GM20000 (cell line): ENCODE data around the gene EXOC3L1.

Experiments used
- DNase-seq: peaks from one replicate; pipeline ENCODE4 v3.0.0; 2012; ENCODE audit warnings: low spot score
- TF ChIP-seq, protein P1 (sequence below): IDR thresholded peaks from 2 replicates; pipeline ENCODE4 v1.5.1; 2012; ENCODE audit warnings: mild to moderate bottlenecking, control low read depth; ENCODE audit errors: extremely low read depth, missing control alignments

The EXOC3L1 gene

DNA sequence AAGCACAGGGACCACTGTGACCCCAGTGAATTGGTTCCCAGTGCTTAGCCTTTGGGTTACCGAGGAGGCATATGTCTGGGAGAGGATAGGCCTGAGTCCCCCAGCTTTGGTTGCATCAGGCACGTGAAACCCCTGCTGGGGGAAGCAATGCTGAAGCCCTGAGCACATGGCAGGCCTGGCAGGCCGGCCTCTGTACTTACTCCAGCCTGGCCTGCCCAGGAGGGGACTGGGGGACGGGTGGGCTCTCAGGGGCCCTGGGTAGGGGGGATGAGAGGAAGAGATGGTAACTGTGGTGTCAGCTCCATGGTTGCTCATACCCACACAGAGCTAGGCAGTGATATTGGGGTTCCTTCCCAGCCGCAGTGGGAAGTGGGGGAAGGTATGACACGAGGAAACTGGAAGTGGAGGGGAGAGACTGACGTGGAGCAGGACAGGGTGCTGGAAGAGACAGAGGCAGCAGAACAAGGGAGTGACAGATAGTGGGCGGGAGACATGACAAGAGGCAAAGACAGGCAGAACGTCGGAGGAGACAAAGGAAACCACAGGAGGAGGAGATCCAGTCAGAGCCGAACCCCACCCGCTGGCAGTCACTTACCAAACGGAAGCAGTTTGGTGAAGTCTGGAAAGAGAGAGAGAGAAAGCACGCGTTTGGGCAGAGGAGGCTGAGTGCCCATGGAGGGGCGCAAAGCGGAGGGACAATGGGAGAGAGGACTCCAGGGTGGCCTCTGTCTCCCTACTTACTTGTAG lies 46.1 kb upstream of the EXOC3L1 start:
- TF ChIP-seq, protein P1, sequence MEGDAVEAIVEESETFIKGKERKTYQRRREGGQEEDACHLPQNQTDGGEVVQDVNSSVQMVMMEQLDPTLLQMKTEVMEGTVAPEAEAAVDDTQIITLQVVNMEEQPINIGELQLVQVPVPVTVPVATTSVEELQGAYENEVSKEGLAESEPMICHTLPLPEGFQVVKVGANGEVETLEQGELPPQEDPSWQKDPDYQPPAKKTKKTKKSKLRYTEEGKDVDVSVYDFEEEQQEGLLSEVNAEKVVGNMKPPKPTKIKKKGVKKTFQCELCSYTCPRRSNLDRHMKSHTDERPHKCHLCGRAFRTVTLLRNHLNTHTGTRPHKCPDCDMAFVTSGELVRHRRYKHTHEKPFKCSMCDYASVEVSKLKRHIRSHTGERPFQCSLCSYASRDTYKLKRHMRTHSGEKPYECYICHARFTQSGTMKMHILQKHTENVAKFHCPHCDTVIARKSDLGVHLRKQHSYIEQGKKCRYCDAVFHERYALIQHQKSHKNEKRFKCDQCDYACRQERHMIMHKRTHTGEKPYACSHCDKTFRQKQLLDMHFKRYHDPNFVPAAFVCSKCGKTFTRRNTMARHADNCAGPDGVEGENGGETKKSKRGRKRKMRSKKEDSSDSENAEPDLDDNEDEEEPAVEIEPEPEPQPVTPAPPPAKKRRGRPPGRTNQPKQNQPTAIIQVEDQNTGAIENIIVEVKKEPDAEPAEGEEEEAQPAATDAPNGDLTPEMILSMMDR, result no peak
- DNase-seq, result no peak

DNA sequence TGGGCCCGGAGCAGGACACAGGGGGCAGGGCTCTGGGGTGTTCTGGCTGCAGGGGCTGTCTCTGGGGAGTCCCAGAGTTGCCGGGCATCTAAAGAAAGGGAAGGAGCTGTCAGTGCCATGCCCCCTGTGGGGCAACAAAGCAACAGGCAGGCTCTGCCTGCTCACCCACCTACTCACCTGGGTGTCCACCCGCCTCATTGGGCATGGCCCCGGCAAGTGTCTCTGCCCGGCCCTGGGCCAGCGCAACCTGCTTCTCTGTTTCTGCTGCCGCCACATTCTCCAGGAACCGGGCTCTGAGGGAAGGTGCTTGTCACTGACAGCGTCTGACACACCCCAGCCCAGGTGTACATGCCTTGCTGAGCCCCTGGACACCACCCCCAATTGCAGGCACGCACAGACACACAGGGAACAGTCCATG lies 44.3 kb upstream of the EXOC3L1 start:
- TF ChIP-seq, protein P1, result no peak
- DNase-seq, result no peak

DNA sequence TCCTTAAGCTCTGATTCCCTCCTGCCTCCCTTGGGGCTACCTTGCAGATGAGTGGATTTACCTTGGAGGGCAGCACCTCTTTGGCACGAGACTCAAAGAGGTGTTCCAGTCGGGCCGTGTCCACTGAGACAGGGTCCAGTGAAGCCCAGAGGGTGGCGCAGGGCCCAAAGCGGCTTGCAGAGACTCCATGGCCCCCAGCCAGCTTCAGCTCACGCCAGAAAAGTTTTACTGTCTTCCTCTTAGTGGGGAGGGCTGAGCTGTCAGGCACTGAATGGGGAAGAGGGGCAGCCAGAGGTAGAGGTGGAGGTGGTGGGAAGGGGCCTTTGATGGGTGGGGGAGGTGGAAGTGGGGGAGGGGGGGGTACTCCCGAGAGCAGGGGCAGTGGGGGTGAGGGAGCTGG lies 43.7 kb upstream of the EXOC3L1 start:
- DNase-seq, result no peak
- TF ChIP-seq, protein P1, result no peak

DNA sequence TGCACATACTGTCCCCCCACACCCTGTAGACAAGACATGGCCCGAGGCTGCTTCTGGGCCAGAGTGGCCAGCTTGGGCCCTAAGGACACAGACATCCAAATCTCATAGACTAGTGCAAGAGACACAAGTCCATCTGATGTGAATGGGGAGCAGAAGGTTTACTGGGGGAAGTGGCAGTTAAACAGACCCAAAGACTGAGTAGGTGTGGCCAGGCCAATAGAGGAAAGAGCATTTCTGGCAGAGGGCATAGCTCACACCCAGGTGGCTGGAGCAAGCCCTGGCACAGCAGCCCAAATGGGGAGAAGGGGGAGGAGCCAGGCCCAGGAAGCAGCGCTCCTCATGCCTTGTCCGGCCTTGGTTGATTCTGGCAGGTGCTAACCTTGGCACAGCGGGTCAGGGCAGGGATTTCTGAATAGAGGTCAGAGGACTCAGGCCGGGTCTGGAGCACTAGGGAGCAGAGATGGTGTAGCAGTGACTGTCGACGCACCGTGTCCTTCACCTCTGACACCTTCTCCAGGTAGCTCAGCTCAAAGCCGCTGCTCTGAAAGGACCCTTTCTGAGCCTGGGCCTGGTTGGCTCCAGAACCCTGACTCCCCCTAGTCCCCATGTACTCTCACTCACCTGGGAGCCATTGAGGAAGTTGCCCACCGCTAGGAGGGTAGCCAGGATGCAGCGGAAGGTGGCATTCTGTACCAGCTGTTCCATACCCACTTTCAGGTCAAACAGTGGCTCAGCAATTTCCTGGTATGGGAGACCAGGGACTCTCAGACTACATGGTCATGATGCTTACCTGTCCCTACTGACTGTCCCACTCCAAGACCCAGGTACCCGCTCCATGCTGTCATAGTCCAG lies 41.1 kb upstream of the EXOC3L1 start:
- no peak for DNase-seq
- TF ChIP-seq, protein P1, result no peak

DNA sequence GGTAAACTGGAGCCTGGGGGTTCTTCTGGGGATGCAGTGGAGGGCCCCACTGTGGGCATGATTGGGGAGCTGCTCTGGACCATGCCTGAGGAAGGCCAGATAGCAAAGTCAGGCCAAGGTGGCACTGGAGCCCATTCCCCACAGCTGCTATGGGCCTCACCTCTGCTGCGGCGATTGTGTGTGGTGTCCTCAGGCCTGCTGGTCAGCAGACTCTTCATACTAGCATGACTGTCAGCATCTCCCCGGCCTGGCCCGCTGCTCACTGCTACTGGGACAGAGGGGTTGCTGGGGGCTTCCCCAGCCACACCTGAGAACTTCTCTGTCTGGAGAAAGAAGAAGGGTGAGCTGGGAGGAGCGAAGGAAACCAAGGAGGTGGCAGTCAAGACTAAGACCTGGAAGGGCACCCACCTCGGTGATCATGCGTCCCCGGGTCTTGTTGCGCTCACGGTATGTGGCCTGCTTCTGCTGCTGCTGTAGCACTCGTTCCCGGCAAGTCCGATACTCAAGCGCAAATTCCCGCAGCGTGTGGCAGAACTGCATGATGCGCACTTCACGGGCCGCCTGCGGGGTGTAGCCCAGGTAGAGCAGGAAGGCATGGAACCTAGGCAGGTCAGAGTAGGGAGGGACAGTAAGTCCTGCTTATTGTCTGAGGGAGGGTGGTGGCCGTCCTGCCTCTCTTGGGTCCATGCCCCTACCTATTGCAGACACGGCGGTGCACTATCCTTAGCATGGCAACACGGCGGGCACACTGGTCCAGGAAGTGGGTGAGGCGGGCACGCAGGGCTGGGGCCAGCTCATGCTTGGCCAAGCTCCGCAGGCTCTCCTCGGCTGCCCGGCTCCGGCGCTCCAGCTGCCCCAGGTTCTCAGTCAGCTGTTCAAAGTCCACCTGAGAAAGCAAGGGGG lies 40.2 kb upstream of the EXOC3L1 start:
- TF ChIP-seq, protein P1, result no peak
- no peak for DNase-seq

DNA sequence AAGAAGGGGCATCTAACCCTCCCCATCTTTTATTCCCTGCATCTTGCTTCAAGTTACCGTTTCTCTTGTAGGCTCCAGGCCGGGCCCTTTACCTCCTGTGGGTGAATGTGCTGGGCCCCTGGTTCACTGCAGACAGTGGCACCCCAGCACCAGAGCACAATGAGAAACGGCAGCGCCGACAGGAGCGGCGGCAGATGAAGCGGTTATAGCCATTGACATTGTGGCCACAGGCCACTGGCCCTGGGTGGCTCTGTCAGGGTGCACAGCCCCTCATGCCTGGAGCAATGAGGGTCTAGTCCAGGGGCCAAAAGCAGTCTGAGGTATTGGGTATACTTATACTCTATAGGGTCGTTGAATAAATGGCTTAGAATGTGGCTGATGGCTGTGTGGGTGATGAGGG lies 39.0 kb upstream of the EXOC3L1 start:
- TF ChIP-seq, protein P1, result no peak
- DNase-seq, result no peak
